Measurements from ENCODE around the gene NEUROD4.

NEUROD4 gene

GRCh38 chr12:55058776-55059175 is 39.0 kb downstream of the NEUROD4 start:
- TF ChIP-seq, protein P1, sequence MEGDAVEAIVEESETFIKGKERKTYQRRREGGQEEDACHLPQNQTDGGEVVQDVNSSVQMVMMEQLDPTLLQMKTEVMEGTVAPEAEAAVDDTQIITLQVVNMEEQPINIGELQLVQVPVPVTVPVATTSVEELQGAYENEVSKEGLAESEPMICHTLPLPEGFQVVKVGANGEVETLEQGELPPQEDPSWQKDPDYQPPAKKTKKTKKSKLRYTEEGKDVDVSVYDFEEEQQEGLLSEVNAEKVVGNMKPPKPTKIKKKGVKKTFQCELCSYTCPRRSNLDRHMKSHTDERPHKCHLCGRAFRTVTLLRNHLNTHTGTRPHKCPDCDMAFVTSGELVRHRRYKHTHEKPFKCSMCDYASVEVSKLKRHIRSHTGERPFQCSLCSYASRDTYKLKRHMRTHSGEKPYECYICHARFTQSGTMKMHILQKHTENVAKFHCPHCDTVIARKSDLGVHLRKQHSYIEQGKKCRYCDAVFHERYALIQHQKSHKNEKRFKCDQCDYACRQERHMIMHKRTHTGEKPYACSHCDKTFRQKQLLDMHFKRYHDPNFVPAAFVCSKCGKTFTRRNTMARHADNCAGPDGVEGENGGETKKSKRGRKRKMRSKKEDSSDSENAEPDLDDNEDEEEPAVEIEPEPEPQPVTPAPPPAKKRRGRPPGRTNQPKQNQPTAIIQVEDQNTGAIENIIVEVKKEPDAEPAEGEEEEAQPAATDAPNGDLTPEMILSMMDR (IDR thresholded peaks at IDR 0.05), result no peak
- TF ChIP-seq ZFX (IDR thresholded peaks at IDR 0.05; ENCODE audit: borderline replicate concordance), result no peak
- no peak overlapping the region for H3K27ac ChIP-seq

DNA sequence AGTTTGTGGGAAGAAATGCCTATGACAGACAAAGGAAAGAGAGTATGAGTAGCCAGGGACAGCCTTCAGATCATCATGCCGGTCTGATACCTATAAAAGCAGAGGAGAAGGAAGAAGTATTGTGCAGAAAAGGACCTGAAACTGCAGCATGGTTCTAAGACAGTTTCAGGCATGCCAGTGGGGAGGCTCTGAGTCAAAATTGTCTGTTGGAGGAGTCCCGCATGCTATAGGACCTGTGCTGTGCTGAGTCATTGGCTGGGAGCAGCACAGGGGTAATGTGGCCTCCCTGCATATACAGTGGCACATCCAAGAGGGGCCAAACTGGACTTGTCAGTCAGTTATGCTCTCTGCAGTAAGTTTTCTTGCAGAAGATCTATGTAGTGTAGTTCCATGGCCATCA is 40.7 kb downstream of the NEUROD4 start:
- TF ChIP-seq, protein P1 (IDR thresholded peaks at IDR 0.05), result no peak
- no peak for TF ChIP-seq ZFX (IDR thresholded peaks at IDR 0.05; ENCODE audit: borderline replicate concordance)

GRCh38 chr12:55061024-55061423 is 41.2 kb downstream of the NEUROD4 start:
- H3K27ac ChIP-seq, result no peak overlapping the region
- TF ChIP-seq, protein P1 (IDR thresholded peaks at IDR 0.05), result no peak
- TF ChIP-seq ZFX (IDR thresholded peaks at IDR 0.05; ENCODE audit: borderline replicate concordance), result no peak

More for the DNA sequence above, 40.7 kb downstream of the NEUROD4 start:
- no peak overlapping the region for H3K27ac ChIP-seq

GRCh38 chr12:55063291-55063690 is 43.5 kb downstream of the NEUROD4 start:
- TF ChIP-seq, protein P1 (IDR thresholded peaks at IDR 0.05), result no peak
- TF ChIP-seq ZFX (IDR thresholded peaks at IDR 0.05; ENCODE audit: borderline replicate concordance), result no peak
- no peak overlapping the region for H3K27ac ChIP-seq

DNA sequence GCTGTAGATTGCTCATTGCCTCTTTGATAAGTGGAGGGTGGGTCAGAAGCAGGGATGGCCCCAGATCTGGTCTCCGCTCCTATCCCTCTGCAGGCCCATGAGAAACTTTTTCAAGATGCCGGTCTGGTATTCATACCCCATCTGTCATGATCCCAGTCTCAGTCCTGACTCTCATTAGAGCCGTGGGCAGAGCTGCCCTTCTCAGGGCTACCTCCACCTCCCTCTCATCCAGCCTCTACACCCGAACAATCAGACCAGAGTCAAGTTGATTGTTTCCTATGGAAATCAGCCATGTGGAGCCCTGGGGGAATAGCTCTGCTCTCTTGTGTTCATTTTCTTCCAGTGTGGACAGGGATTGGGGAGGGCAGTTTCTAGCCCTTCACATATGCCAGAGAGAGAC is 45.8 kb downstream of the NEUROD4 start:
- no peak overlapping the region for H3K27ac ChIP-seq
- TF ChIP-seq ZFX (IDR thresholded peaks at IDR 0.05; ENCODE audit: borderline replicate concordance), result no peak
- TF ChIP-seq, protein P1 (IDR thresholded peaks at IDR 0.05), result no peak

GRCh38 chr12:55067701-55068100 is 47.9 kb downstream of the NEUROD4 start:
- no peak overlapping the region for H3K27ac ChIP-seq
- TF ChIP-seq, protein P1 (IDR thresholded peaks at IDR 0.05), result no peak
- TF ChIP-seq ZFX (IDR thresholded peaks at IDR 0.05; ENCODE audit: borderline replicate concordance), result no peak

GRCh38 chr12:55068416-55069010 is 48.7 kb downstream of the NEUROD4 start:
- H3K27ac ChIP-seq, result no peak overlapping the region
- no peak for TF ChIP-seq ZFX (IDR thresholded peaks at IDR 0.05; ENCODE audit: borderline replicate concordance)
- TF ChIP-seq, protein P1 (IDR thresholded peaks at IDR 0.05), result peak; percentile 93
